ENCODE data around the gene GSK3B. TPM values are rescaled to one million over a fixed set of nuclear protein-coding genes. Genes with fewer than 3 reads are reported as not detected.

Gene GSK3B
- total and polyA plus RNA-seq, 2 donors from 2014 or later, result 6.4 to 52.1 TPM

DNA sequence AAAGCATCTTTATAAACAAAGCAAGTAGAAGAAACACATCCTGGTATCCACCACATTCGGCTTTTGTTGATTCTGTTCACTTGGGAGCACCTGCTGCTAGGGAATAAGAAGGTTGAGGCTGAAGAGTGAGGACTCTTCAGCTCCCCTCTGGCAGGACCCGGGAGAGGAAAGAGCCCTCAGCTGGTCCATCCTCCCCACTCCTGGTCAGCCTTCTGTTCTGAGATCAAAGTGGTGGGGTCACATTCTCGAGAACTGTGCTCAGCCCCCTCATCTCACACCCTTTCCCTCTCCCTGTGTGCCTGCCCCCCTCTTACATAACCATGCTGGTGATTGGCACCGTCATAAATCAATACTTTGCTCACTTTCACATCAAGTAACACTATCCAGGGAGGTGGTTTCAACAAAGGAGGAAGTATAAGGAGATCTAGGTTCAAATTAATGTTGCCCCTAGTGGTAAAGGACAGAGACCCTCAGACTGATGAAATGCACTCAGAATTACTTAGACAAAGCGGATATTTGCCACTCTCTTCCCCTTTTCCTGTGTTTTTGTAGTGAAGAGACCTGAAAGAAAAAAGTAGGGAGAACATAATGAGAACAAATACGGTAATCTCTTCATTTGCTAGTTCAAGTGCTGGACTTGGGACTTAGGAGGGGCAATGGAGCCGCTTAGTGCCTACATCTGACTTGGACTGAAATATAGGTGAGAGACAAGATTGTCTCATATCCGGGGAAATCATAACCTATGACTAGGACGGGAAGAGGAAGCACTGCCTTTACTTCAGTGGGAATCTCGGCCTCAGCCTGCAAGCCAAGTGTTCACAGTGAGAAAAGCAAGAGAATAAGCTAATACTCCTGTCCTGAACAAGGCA is 312.7 kb downstream of the GSK3B start, which contains the start of gene NR1I2:
Gene NR1I2, plus strand, starts transcription at position 772 of the 869 bp plus-strand sequence.
- Histone ChIP-seq H3K4me1 (ENCODE audit: control insufficient read depth in 2 of 3, insufficient read depth in 2 of 3, low read depth in 1 of 3, low read length in 3 of 3) (no peaks in the 10 kb centered on the region), H3K36me3 (ENCODE audit: control insufficient read depth in 2 of 3, insufficient read depth in 3 of 3, low read length in 3 of 3) (no peaks in the 10 kb centered on the region), H3K4me3 (ENCODE audit: low read length in 3 of 3) (no peak within 1 kb of the TSS), H3K27me3 (ENCODE audit: control insufficient read depth, insufficient read depth, low read length) (no peaks in the 10 kb centered on the region), H3K9ac (ENCODE audit: low read length in 3 of 3) (no peak within 1 kb of the TSS), H3K27ac (ENCODE audit: low read depth in 2 of 2, low read length in 2 of 2) (no peak within 1 kb of the TSS), H3K9me3 (ENCODE audit: control insufficient read depth in 2 of 3, insufficient read depth in 1 of 3, low read length in 3 of 3) (peaks cover 0 to 2% (median 0%) of the 10 kb centered on the region in 3 donors)
- intact Hi-C loops (cut with DNase I), result no loop called here
- TF ChIP-seq, protein P1, sequence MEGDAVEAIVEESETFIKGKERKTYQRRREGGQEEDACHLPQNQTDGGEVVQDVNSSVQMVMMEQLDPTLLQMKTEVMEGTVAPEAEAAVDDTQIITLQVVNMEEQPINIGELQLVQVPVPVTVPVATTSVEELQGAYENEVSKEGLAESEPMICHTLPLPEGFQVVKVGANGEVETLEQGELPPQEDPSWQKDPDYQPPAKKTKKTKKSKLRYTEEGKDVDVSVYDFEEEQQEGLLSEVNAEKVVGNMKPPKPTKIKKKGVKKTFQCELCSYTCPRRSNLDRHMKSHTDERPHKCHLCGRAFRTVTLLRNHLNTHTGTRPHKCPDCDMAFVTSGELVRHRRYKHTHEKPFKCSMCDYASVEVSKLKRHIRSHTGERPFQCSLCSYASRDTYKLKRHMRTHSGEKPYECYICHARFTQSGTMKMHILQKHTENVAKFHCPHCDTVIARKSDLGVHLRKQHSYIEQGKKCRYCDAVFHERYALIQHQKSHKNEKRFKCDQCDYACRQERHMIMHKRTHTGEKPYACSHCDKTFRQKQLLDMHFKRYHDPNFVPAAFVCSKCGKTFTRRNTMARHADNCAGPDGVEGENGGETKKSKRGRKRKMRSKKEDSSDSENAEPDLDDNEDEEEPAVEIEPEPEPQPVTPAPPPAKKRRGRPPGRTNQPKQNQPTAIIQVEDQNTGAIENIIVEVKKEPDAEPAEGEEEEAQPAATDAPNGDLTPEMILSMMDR (IDR thresholded peaks at IDR 0.05; ENCODE audit: borderline replicate concordance, extremely low read depth, insufficient read depth), result no peak
- FAIRE-seq, result no peak
- no peak for DNase-seq

DNA sequence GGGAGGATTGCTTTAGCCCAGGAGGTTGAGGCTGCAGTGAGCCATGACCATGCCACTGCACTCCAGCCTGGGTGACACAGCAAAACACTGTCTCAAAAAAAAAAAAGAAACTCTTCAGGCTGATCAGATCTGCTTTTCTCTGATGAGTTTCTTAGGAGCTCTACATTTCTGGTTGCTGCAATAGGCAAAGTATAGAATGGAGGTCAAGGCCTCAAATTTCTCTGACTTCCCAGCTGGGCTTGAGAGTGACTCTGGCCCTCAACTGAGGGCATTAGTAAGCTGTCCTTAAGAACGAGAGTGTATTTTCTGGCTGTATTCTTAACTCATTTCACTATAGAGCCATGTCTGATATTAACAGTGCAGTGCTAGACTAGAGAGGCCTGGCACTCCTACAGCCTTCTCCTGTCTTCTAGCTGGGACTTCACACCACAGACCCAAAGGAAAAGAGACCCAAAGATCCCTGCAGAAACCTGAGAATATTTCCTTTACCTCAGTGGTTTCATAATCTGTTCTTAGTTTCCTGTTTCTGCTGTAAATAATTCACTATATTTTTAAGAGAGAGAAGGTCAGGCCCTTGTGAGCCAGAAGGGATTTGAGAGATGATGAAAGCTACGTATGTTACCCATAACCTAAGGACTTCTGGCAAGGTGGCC is 314.4 kb downstream of the GSK3B start:
- Histone ChIP-seq H3K9ac (ENCODE audit: low read length in 3 of 3) (no peak overlapping the region), H3K36me3 (ENCODE audit: control insufficient read depth in 2 of 3, insufficient read depth in 3 of 3, low read length in 3 of 3) (no peaks in the 10 kb centered on the region), H3K4me1 (ENCODE audit: control insufficient read depth in 2 of 3, insufficient read depth in 2 of 3, low read depth in 1 of 3, low read length in 3 of 3) (no peaks in the 10 kb centered on the region), H3K9me3 (ENCODE audit: control insufficient read depth in 2 of 3, insufficient read depth in 1 of 3, low read length in 3 of 3) (peaks cover 0 to 8% (median 3%) of the 10 kb centered on the region in 3 donors), H3K27me3 (ENCODE audit: control insufficient read depth, insufficient read depth, low read length) (no peaks in the 10 kb centered on the region), H3K4me3 (ENCODE audit: low read length in 3 of 3) (no peak overlapping the region), H3K27ac (ENCODE audit: low read depth in 2 of 2, low read length in 2 of 2) (no peak overlapping the region)
- DNase-seq (no peak), FAIRE-seq (no peak)
- intact Hi-C loops (cut with DNase I), result no loop called here
- TF ChIP-seq, protein P1 (IDR thresholded peaks at IDR 0.05; ENCODE audit: borderline replicate concordance, extremely low read depth, insufficient read depth), result no peak

DNA sequence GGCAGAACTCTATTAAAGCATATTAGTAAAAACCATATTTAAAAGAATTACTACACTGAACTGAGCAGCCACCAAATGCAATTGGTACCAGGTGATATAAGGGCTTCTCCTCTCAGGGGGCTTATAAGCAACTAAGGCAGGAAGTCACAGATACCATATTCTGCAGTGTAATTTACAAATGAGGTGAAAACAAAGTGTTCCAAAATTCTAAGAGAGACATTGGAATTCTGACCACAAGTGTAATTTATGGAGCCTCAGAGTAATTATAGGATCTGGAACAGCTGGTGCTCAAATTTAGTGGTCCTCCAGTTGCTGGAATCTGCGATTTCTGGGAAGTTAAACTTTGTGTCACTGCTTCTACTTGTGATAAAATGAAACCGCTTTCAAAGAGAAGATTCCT is 315.4 kb downstream of the GSK3B start:
- Histone ChIP-seq H3K36me3 (ENCODE audit: control insufficient read depth in 2 of 3, insufficient read depth in 3 of 3, low read length in 3 of 3) (no peaks in the 10 kb centered on the region), H3K27me3 (ENCODE audit: control insufficient read depth, insufficient read depth, low read length) (no peaks in the 10 kb centered on the region), H3K9me3 (ENCODE audit: control insufficient read depth in 2 of 3, insufficient read depth in 1 of 3, low read length in 3 of 3) (peaks cover 0 to 8% (median 3%) of the 10 kb centered on the region in 3 donors), H3K4me1 (ENCODE audit: control insufficient read depth in 2 of 3, insufficient read depth in 2 of 3, low read depth in 1 of 3, low read length in 3 of 3) (no peaks in the 10 kb centered on the region), H3K9ac (ENCODE audit: low read length in 3 of 3) (no peak overlapping the region), H3K27ac (ENCODE audit: low read depth in 2 of 2, low read length in 2 of 2) (no peak overlapping the region), H3K4me3 (ENCODE audit: low read length in 3 of 3) (no peak overlapping the region)
- FAIRE-seq (no peak), DNase-seq (peak in 2 of 5 donors; percentile 7 to 63)
- intact Hi-C loops (cut with DNase I), result no loop called here
- TF ChIP-seq, protein P1 (IDR thresholded peaks at IDR 0.05; ENCODE audit: borderline replicate concordance, extremely low read depth, insufficient read depth), result no peak

Measured in kidney (tissue), 14 donors.